Muscle of leg (tissue), 11 donors: ENCODE results near the gene SIN3A. TPM values are rescaled to one million over a fixed set of nuclear protein-coding genes. Genes with fewer than 3 reads are reported as not detected.
"Not testable (repeated sequence)": the region's sequence is repeated elsewhere in the genome, so short reads cannot be mapped to it uniquely, and the experiment has no call there.

Experiments
- DNase-seq: peaks from one replicate; pipeline ENCODE4 v3.0.0; 2013
- H3K27ac ChIP-seq: one replicate; pipeline ENCODE4 v1.5.1; 2013; ENCODE audit warnings: mild to moderate bottlenecking, low read length, control low read depth
- H3K27me3 ChIP-seq: one replicate; pipeline ENCODE4 v1.6.1; 2013; ENCODE audit warnings: low read length; ENCODE audit not compliant: control insufficient read depth, insufficient read depth
- H3K36me3 ChIP-seq: one replicate; pipeline ENCODE4 v1.6.1; 2013; ENCODE audit warnings: low read length; ENCODE audit not compliant: control insufficient read depth, insufficient read depth
- H3K4me1 ChIP-seq: one replicate; pipeline ENCODE4 v1.6.1; 2013; ENCODE audit warnings: low read length; ENCODE audit not compliant: control insufficient read depth, insufficient read depth
- H3K4me3 ChIP-seq: one replicate; pipeline ENCODE4 v1.5.1; 2013; ENCODE audit warnings: low read length, control low read depth
- H3K9me3 ChIP-seq: replicated peaks from 2 replicates; pipeline ENCODE4 v1.6.1; 2013; ENCODE audit warnings: low read depth, low read length; ENCODE audit not compliant: control insufficient read depth
- WGBS: methylation state at CpG from one replicate; pipeline ENCODE4 v1.1.5; 2013; ENCODE audit warnings: missing lambda C conversion rate; ENCODE audit not compliant: insufficient coverage; 5-methylcytosine and 5-hydroxymethylcytosine counted together
- polyA plus RNA-seq, 8 donors: library from polyadenylated mRNA; unstranded; fragments of 120-200 nt; gene quantifications; one replicate each; pipeline versions ENCODE4 v1.2.1 to v1.2.3, GENCODE V29; 2013; ENCODE audit warnings: inconsistent platforms in 1 of 8, low replicate concordance in 1 of 8; ENCODE audit not compliant: insufficient read length in 8 of 8, insufficient read depth in 1 of 8
- total RNA-seq: library from RNA; stranded (reverse); fragments of 120-200 nt; gene quantifications from one replicate; pipeline ENCODE4 v1.2.4, GENCODE V29; 2013

SIN3A gene
- total and polyA plus RNA-seq, 9 donors, result 21.8 to 36.6 (median 30.2) TPM

- Histone ChIP-seq H3K27me3 (peaks cover 36% of the 10 kb centered on the region), H3K36me3 (peaks cover 12% of the 10 kb centered on the region), H3K4me1 (peaks cover 21% of the 10 kb centered on the region), H3K27ac (no peak overlapping the region), H3K9me3 (no peaks in the 10 kb centered on the region), H3K4me3 (no peak overlapping the region)
- no peak for DNase-seq
- 74% methylated on average over 7 of the region's 9 CpGs for WGBS
Measured at GRCh38 chr15:75349851-75350588, 101.5 kb downstream of the SIN3A start.

GRCh38 chr15:75349351-75349669, 102.2 kb downstream of the SIN3A start:
- H3K27ac ChIP-seq, H3K4me3 ChIP-seq, DNase-seq, H3K9me3 ChIP-seq, H3K36me3 ChIP-seq: not testable (repeated sequence)
- Histone ChIP-seq H3K27me3 (peaks cover 36% of the 10 kb centered on the region), H3K4me1 (peaks cover 21% of the 10 kb centered on the region)
- WGBS, result 86% methylated on average over 8 of the region's 8 CpGs

GRCh38 chr15:75348562-75349350, 102.7 kb downstream of the SIN3A start:
- Histone ChIP-seq H3K36me3 (peaks cover 2% of the 10 kb centered on the region), H3K4me1 (peaks cover 24% of the 10 kb centered on the region), H3K9me3 (no peaks in the 10 kb centered on the region), H3K27ac (peak overlapping the region; percentile 3), H3K27me3 (peaks cover 36% of the 10 kb centered on the region), H3K4me3 (peak overlapping the region; percentile 65)
- WGBS, result 23% methylated on average over 46 of the region's 46 CpGs
- no peak for DNase-seq

DNA sequence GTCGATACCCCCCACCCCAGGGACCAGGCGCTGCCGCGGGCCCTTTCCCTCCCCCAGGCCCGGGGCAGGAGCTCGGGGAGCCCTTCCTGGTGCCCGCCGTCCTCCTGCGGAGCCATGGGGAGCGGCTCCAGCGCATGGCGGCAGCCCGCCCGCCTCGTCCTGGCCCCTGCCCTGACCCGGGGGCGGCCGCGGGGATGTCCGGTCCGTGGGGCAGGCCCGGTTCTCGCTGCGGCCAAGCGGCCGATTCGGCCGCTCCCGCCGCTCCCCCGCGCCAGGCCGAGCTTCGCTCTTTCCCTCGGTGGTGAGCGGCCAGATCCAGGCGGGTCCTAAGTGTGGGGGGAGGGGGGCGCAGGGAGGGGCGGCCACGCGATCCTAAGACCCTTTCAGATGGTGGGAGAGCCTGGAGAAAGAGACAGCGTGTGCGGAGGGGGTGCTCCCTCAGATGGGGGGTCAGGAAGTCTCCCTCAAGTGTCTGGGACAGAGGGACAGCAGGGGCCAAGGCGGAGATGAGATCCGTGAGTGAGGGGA, 103.4 kb downstream of the SIN3A start:
- H3K27me3 ChIP-seq, result peaks cover 36% of the 10 kb centered on the region
- no peak for DNase-seq
- peaks cover 24% of the 10 kb centered on the region for H3K4me1 ChIP-seq
- WGBS, result 1% methylated on average over 41 of the region's 45 CpGs
- H3K9me3 ChIP-seq, result no peaks in the 10 kb centered on the region
- peak overlapping the region; percentile 65 for H3K4me3 ChIP-seq
- no peaks in the 10 kb centered on the region for H3K36me3 ChIP-seq
- peak overlapping the region; percentile 3 for H3K27ac ChIP-seq

DNA sequence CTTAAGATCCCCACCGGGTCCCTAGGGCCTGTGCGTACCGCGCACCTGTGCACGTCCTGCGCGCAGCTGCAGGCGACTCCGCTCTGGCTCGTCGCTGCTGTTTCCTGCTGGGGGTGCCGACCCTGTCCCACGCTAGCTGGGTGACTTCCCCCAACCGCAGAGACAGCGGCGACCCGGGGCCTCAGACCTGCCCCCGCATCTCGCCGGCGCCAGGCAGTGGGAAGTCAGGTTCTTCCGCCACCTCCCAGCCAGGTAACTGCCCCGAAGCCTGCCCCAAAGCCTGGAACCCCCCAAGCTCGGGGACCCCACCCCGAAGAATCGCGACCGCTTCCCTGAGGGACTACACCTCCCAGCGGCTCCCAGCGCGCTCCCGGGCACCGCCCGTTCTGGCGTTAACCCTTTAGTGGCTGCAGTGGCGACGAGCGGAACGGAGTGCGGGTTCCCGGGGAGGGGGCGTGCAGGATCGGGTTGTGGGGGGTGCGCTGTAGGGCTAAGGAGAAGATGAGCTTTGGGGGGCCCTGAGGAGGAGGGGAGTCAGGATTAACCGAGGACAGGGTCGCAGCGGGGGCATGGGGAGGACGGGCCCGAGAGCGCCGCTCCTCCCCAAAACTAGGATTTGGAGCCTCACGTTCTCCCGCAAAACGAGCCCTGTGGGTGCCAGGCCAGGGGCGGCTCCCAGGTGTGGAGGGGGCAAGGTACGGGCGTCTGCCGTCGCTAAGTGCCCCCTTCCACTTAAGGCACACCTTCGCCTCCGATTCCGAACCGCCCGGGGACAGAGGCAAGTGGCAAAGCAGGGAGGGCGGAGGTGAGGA, 104.1 kb downstream of the SIN3A start:
- WGBS, result 1% methylated on average over 46 of the region's 65 CpGs

DNA sequence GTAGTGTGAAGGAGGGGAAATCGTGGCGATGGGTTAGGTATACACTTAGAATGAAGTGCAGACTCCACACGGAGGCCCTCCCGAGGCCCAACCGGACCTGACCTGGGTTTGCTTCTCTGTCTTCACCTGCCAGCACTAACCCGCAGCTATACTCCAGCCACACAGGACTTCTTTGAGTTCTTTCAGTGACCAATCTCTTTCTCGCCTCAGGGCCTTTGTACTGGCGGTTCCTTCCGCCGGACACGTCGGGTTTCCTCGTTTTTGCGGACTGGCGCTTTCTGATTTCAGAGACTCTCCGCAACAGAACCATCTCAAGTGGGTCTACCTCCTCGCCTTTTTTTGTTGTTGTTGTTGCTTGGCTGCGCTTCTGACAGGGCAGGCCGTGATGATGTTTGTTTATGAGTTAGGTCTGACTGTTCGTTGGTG, 104.7 kb downstream of the SIN3A start, which contains the start of gene NEIL1:
NEIL1 (plus strand) TSS at position 244 of the 426 bp plus-strand sequence. CDS start 1,867 bp downstream, outside the sequence.
- Histone ChIP-seq H3K4me3 (peak within 1 kb of the TSS; percentile 65), H3K27ac (no peak within 1 kb of the TSS), H3K9me3 (no peaks in the 10 kb centered on the region), H3K4me1 (peaks cover 24% of the 10 kb centered on the region), H3K36me3 (no peaks in the 10 kb centered on the region), H3K27me3 (peaks cover 36% of the 10 kb centered on the region)
- DNase-seq, result no peak
- 11% methylated on average over 8 of the region's 20 CpGs for WGBS

More for the DNA sequence above, 104.1 kb downstream of the SIN3A start:
- H3K36me3 ChIP-seq, result no peaks in the 10 kb centered on the region
- DNase-seq, result peak; percentile 54
- H3K4me3 ChIP-seq, result peak overlapping the region; percentile 65
- H3K27ac ChIP-seq, result no peak overlapping the region
- H3K4me1 ChIP-seq, result peaks cover 24% of the 10 kb centered on the region
- no peaks in the 10 kb centered on the region for H3K9me3 ChIP-seq
- H3K27me3 ChIP-seq, result peaks cover 36% of the 10 kb centered on the region

DNA sequence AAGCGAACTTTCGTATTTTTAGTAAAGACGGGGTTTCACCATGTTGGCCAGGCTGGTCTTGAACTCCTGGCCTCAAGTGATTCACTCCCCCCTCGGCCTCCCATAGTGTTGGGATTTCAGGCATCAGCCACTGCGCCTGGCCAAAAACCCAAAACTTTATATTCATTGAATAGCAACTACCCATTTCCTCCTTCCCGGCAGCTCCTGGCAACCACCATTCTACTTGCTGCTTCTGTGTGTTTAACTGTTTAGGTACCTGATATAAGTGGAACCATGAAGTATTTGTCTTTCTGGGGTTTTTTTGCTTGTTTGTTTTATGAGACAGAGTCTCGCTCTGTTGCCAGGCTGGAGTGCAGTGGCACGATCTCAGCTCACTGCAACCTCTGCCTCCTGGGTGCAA, 107.5 kb downstream of the SIN3A start:
- not testable (repeated sequence) for H3K27ac ChIP-seq, H3K4me3 ChIP-seq, H3K9me3 ChIP-seq
- peaks cover 23% of the 10 kb centered on the region for H3K4me1 ChIP-seq
- 0% methylated on average over 1 of the region's 8 CpGs for WGBS
- DNase-seq, result peak; percentile 40
- H3K36me3 ChIP-seq, result peaks cover 14% of the 10 kb centered on the region
- H3K27me3 ChIP-seq, result peaks cover 26% of the 10 kb centered on the region

- DNase-seq, result no peak
- Histone ChIP-seq H3K9me3 (no peaks in the 10 kb centered on the region), H3K4me3 (no peak overlapping the region), H3K36me3 (peaks cover 18% of the 10 kb centered on the region), H3K27ac (no peak overlapping the region), H3K4me1 (peaks cover 8% of the 10 kb centered on the region), H3K27me3 (peaks cover 10% of the 10 kb centered on the region)
- WGBS, result 77% methylated on average over 5 of the region's 6 CpGs
Measured at GRCh38 chr15:75342221-75342620, 109.3 kb downstream of the SIN3A start.

DNA sequence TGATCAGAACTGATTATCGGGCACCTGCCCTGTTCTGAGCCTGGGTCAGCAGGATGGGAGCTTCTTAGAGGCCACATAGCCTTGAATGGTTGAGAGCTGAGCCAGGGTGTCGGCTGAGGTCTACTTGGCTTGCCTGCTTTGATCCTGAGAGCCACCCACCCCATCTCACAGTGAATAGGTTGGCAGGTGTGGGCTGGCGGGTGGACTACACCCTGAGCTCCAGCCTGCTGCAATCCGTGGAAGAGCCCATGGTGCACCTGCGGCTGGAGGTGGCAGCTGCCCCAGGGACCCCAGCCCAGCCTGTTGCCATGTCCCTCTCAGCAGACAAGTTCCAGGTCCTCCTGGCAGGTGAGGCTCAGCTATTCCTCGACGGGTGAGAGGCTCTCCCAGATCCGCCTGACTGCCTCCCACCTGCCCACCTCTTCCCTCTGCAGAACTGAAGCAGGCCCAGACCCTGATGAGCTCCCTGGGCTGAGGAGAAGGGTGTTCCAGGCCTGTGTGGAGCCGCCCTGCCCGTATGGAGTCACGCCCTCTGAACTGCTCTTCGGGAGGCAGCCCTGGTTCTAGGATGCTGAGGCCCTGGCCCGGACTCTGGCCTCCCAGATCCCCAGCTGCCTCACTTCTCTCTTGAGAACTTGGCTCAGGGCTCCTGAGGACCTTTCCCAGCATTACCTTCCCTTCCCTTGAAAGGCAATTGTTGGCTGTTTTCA, 111.8 kb downstream of the SIN3A start:
- H3K4me1 ChIP-seq, result peaks cover 10% of the 10 kb centered on the region
- H3K9me3 ChIP-seq, result no peaks in the 10 kb centered on the region
- no peak overlapping the region for H3K27ac ChIP-seq
- WGBS, result 88% methylated on average over 10 of the region's 13 CpGs
- H3K36me3 ChIP-seq, result peaks cover 18% of the 10 kb centered on the region
- no peaks in the 10 kb centered on the region for H3K27me3 ChIP-seq
- no peak overlapping the region for H3K4me3 ChIP-seq
- DNase-seq, result no peak
